T follicular helper cell (primary cell): ENCODE measurements around the gene ASPG.

Source experiments
- DNase-seq: peaks from one replicate; pipeline ENCODE4 v3.0.0-alpha.2; 2020; ENCODE audit warnings: low read depth

Gene ASPG

GRCh38 chr14:104075530-104076151 is 9.9 kb upstream of the ASPG start:
- DNase-seq, result no peak

DNA sequence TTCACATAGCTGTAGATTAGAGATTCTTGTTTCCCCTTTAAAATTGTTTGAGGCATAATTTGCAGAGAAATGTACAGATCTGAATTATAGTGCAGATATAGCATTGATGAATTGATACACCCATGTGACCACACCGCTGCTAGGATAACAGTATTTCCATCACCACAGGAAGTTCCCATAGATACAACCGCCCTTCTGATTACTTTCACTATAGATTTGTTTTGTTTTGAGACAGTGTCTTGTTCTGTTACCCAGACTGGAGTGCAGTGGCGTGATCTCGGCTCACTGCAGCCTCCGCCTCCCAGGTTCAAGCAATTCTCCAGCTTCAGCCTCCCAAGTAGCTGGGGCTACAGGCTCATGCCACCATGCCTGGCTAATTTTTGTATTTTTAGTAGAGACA is 8.8 kb upstream of the ASPG start:
- no peak for DNase-seq

DNA sequence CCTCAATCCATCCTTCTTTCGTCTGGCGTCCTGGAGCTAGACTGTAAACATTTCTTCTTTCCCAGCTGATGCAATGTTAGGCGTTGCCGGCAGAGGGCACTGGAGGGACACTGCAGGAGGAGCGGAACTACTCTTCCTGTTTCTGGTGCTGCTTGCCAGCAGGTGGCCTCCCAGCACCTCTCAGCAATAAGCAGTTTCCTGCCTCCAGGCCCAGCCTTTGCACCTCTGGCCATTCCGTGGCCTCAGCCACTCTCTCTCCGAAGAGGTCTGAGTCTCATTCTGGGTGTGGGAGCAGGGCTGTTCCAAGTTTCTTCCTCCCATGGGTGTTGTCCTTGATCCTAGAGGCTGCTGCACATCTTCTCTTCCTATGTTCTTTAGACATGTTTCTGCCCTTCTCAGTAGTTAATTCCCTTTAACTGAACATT is 7.5 kb upstream of the ASPG start:
- DNase-seq, result peak; percentile 74

DNA sequence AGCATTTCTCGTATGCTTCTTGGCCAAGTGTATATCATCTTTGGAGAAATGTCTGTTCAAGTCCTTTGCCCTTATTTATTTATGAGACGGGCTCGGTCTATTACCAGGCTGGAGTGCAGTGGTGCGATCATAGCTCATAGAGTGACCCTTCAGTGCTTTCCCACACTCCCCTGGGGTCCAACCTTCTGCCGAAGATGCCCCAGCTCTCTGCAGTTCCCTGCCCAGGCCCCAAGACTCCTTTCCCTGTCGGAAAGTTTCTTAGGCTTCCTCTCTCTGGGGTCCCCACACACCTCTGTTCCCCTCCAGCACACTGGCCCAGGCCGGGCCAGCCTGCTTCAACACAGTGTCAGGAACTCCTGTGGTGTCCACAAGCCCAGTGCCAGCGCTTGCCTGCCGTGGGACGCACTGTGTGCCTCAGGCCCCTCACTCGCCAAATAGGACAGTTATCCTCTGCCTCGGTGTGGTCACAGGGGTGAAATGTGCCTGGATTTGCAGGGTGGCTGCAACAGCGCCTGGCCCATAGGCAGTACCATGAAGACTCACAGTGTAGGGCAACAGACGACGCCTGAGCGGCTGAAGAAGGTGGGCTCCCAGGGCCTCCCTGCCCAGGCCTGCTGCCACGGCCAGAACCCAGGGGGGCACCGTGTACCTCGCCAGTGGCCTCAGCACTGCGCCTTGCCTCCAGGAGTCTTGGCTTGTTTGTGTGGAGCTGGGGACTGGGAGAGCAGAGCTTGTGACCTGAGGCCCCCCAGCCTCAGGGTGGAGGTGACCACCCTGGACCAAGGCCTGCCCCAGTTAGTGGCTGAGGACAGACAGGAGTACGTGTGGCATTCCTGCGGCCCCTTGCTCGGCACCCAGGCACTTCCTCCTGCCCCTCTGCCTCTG is 4.9 kb upstream of the ASPG start:
- no peak for DNase-seq

DNA sequence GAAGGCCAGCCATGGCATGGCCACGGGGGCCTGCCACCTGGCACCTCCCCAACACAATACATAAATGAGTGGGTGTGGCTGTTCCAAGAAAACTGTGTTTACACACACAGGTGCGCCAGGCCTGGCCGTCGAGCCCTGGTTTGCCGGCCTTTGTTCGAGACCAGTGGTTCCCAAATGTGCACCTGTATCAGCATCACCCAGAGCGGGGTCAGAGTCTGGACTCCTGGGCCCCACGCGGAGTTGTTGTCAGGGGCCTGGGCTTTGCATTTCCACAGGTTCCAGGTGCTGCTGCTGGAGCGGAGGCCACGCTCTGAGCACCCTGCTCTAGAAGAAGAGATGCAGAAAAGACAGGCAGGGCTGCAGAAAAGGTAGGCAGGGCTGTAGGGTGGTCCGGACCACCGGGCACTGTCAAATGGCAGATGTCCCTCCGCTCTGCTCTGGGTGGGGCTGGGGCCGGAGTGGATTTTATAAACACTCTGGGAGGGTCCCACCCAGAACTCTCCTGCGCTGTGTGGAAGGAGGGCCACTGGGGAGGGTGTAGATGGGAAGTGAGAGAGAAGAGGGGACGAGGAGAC is 4.2 kb upstream of the ASPG start:
- no peak for DNase-seq

DNA sequence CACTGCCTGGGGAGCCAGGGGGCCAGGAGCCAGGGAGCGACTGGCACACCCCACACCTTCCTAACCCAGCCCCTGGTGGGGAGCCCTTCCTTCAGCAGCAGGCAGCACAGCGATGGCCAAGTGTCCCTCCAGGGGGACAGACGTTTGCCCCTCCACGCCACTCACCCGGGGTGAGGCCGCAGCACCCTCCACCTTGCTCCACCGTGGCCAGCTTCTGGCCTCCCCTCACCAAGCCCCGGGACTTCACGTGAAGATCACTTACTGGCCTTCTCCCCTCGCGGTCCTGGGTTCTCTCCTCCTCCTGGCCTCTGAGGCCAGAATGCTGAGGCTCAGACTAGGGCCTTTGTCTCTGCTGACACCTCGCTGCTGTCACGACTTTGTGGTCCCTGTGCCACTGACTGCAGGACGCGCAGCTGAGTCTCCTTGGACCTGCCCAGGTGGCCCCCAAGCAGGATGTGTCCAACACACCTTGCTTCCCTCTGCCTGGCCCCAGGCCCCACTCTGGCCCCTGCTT is 3.5 kb upstream of the ASPG start:
- no peak for DNase-seq

- no peak for DNase-seq
Observed at GRCh38 chr14:104082807-104083206, 2.7 kb upstream of the ASPG start.

DNA sequence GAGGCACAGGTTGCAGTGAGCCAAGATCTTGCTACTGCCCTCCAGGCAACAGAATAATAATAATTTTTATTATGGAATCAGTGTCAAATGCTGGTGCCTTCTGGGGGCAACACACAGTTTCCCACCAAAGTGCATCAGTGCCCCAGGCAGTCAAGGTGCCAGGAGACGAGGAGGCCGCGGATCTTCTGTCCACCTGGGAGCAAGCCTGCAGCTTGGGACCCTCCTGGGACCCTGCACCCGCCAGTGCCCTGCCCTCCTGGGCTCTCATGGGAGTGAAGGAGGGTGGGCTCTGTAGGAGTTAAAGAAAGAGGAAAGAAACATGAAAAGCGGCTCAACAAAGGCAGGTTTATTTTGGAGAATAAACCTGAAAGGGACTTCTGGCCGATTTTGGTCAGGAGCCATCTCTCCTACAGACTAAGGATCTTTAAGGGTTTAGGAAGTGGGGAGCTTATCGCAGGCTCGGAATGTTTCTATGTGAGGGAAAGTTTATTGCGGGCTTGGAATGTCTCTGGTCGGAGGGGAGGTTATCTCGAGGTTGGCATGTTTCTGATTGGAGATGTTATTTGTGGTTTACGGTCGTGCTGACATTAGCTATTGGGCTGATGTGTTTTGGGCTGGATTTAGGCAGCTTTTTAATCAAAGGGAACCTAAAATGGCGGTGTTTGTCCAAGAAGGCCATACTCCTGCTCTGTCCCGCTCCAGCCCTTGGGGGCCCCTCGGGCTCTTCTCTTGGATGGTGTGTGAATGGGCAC is 1.1 kb upstream of the ASPG start:
- DNase-seq, result no peak

GRCh38 chr14:104085889-104086201 is 345 bp downstream of the ASPG start:
- DNase-seq, result no peak

DNA sequence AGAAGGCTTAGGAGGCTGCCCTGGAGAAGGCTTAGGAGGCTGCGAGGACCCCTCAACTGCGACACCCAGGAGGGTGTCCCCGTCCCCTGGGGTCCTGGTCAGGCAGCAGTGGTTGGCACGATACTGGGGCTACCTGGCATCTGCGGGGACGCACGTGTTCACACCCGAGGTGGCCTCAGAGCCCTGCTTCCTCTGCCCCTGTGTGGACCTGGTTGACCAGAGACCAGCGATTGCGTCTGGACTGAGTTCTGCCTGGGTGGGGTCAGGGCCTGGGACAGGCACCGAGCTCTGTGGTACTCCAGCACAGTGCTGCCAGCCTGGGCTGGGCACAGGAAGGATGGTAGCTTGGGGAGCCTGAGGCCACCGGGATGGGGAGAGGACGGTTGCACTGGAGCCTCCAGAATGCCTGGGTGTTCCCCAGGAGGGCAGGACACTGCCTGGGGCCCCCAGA is 735 bp downstream of the ASPG start:
- no peak for DNase-seq

DNA sequence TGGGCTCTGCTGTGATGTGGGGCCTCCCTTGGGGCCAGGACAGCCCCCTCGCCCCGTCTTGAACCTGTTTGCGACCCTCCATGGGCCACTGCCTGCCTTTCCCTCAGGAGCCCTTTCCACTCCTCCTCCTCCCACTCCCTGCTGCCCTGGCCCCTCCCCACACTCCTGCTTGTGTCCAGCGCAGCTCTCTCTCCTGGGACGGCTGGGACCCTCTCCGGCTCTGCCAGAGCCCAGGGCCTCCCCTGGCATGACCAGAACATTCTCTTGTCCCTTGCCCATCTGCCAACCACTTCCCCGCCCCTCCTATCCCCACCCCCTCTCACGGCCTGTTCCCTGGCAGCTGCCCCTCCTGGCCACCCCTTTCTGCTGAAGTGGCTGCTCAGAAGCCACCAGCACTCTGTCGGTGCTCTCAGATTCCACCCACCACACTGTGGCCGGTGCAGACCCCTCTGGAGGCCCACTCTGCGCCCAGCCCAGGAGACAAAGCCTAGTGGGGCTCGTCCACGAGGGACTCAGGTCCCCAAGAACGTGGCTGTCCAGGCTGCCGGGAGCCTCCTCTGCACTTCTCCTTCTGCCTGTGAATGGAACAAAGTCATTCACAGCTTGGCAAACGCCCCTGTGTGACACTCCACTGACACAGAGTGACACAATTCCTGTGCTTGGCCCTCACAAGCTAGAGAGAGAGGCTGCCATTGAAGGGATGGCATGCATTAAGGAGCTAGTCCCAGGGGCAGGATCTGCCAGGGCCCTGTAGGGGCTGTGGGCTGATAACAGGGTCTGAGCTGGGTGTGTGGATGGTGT is 1.4 kb downstream of the ASPG start:
- no peak for DNase-seq

DNA sequence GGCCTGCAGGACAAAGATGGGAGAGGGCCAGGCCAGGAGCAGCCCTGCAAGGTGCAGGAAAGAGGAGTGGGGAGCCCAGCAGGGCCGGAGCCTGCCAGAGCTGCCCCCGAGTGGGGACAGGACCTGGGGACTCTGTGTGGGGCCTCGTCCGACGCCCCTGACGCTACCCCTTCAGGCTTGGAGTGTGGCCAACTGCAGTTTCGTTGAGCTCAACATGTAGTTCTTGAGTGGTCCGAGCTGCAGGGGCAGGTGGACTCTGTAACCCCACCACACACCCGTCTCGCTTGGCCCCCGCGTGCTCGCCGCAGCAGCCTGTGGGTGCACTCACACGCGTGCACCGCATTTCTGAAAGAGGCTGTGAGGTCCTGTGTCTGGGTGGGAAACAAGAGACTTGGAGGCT is 2.0 kb downstream of the ASPG start:
- no peak for DNase-seq

DNA sequence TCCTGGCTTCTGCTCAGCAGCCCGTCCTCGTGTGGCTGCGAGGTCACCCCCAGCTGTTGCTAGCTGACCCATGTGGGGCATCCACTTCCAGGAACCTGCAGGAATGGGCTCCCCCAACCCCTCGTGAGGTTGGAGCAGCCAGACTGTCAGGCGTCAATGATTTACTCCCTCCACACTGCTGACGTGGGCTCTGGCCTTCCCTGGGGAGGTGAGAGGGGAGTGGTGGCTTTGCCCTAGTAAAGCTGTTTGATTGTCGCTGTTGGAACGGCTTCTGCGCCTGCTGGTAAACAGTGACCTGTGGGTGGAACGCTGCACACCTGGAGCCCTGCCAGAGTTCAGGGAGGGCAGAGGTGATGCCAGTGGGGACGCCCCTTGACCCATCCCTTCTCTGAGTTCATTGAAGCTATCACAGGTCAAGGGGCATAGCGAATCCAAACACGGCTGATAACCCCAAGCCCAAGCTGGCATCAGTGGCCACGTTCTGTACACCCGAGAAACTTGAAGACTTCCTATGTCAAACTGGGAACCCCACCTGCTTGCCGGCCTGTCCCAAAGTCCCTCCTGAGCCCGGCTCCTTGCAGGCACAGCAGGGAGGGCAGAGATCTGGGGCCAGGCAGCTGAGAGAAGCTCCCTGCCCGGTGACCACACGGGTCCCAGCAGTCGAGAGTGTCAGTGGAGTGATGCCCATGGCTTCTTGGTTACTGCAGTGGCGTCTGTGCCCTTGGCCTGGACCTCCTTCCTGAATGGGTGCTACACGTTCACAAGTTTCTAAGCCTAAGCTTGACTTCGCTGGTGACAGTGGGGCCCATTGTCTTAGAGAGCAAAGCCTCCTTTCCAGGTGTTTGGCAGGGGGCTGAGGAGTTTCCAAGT is 2.7 kb downstream of the ASPG start:
- no peak for DNase-seq

- no peak for DNase-seq
Observed at GRCh38 chr14:104090071-104090748, 4.7 kb downstream of the ASPG start.

- DNase-seq, result no peak
Observed at GRCh38 chr14:104091061-104091926, 5.8 kb downstream of the ASPG start.

DNA sequence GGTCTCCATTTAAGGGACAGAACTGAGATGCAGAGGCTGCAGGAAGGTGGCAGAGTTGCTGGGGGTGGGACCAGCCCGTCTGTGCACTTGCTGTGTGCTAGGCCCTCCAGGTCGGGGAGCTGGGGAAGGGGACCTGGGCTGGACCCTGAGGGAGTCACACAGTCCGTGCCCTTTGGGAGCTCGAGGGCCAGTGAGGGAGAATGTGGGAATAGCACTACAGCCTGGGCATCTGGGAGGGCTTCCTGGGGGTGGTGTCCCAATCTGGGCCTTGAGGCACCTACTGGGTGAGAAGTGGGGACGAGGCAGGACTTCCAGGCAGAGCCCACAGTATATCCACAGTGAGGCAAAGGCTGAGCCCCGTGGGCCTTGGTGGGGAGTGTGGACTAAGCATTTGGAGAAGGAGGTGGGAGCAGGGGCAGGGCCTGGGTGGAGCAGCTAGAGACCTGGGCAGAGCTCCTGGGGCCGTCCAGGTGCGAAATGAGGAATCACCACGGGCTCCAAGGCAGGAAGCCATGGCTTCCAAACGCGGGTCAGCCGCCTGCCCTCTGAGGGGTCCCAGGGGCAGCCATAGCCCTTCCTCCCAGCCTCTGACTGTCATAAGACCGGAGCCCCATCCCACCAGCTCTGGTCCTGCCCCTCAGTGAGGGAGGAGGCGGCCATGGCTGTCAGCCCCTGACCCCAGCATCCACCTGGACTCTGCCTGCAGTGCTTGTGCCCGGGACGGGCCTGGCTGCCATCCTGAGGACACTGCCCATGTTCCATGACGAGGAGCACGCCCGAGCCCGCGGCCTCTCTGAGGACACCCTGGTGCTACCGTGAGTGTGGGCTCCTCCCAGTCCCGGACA is 6.6 kb downstream of the ASPG start:
- no peak for DNase-seq

DNA sequence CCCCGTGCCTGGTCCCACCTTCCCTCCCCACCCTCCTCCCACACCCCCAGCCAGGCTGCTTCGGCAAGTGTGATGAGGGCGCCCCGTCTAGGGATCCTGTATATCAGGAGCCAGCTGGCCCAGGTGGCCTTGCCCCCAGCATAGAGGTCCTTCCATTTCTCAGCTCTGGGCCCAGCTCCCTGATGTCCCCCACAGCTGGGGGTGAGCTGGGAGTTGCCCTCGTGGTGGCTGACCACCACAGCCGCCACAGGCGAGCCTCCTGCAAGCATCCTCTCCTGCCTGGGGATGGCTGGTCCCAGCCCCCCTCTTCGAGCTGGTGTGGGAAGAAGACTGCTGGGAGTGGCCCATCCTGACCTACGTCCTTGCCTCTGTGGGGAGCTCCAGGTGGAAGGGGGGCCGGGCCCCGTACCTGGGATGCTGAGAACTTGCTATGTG is 7.4 kb downstream of the ASPG start:
- no peak for DNase-seq
